NB4 (cell line): Measurements from ENCODE around the gene UGT1A5.

Experiments
- POLR2A ChIP-seq: IDR thresholded peaks from 2 replicates; pipeline ENCODE4 v1.6.1; 2011; ENCODE audit warnings: mild to moderate bottlenecking; ENCODE audit not compliant: insufficient read length; ENCODE audit errors: extremely low read depth
- TF ChIP-seq, protein P1 (sequence below): IDR thresholded peaks from one replicate; pipeline ENCODE4 v1.5.1; 2012; ENCODE audit warnings: low read depth, low read length

DNA sequence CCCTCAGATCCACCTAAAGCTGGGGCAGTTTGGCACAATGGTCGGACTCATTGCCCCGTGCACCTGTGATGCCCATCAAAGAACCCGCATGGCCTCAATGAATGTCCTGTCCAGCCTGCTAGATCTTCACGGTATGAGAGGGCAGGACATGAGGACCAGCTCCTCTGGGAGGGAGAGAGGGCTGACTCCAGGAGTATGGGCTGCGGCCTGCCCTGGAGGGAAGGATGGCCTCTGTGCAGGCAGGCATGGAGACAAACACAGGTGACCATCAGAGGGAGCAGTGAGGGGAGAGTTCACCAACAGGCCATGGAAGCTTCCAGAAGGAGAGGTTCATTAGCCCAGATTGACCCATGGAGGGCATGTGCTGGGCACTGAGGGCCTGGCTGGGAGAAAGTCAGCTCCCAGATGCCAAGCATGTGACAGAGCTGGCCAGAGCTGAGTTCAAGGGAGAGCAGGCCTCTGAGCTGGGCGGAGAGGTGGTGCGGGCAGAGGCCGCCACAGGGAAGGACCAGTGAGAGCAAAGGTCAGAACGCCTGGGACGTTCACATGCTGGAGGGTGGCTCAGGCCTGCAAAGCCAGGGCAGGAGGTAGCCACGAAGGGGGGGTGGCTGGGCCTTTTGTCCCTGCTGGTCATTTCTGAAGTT, 105.4 kb downstream of the UGT1A5 start:
- TF ChIP-seq, protein P1, sequence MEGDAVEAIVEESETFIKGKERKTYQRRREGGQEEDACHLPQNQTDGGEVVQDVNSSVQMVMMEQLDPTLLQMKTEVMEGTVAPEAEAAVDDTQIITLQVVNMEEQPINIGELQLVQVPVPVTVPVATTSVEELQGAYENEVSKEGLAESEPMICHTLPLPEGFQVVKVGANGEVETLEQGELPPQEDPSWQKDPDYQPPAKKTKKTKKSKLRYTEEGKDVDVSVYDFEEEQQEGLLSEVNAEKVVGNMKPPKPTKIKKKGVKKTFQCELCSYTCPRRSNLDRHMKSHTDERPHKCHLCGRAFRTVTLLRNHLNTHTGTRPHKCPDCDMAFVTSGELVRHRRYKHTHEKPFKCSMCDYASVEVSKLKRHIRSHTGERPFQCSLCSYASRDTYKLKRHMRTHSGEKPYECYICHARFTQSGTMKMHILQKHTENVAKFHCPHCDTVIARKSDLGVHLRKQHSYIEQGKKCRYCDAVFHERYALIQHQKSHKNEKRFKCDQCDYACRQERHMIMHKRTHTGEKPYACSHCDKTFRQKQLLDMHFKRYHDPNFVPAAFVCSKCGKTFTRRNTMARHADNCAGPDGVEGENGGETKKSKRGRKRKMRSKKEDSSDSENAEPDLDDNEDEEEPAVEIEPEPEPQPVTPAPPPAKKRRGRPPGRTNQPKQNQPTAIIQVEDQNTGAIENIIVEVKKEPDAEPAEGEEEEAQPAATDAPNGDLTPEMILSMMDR = no peak
- no peak for TF ChIP-seq POLR2A
